HG02938 (cell line): ENCODE measurements around the gene RPS6KA5.

Experiments used
- ATAC-seq: cut with Tn5 transposase; IDR thresholded peaks from one replicate; pipeline ENCODE4 v1.9.1; 2021; ENCODE audit warnings: mild to moderate bottlenecking, moderate library complexity; ENCODE audit not compliant: unreplicated experiment

Gene RPS6KA5

GRCh38 chr14:90812109-90812508 lies 248.3 kb downstream of the RPS6KA5 start:
- ATAC-seq, result no peak

- no peak for ATAC-seq
Measured at GRCh38 chr14:90811641-90812040, 248.8 kb downstream of the RPS6KA5 start.

- no peak for ATAC-seq
Measured at GRCh38 chr14:90810806-90811205, 249.6 kb downstream of the RPS6KA5 start.

GRCh38 chr14:90809530-90810312 lies 250.7 kb downstream of the RPS6KA5 start:
- no peak for ATAC-seq

- no peak for ATAC-seq
Measured at GRCh38 chr14:90808759-90809529, 251.5 kb downstream of the RPS6KA5 start.

GRCh38 chr14:90807060-90807459 lies 253.4 kb downstream of the RPS6KA5 start:
- ATAC-seq, result no peak

- no peak for ATAC-seq
Measured at GRCh38 chr14:90805662-90806540, 254.5 kb downstream of the RPS6KA5 start.

GRCh38 chr14:90805084-90805391 lies 255.4 kb downstream of the RPS6KA5 start:
- ATAC-seq, result no peak

GRCh38 chr14:90804292-90805083 lies 256.0 kb downstream of the RPS6KA5 start:
- no peak for ATAC-seq

- ATAC-seq, result no peak
Measured at GRCh38 chr14:90803249-90803648, 257.2 kb downstream of the RPS6KA5 start.

- ATAC-seq, result no peak
Measured at GRCh38 chr14:90799420-90799819, 261.0 kb downstream of the RPS6KA5 start.

GRCh38 chr14:90797919-90798318 lies 262.5 kb downstream of the RPS6KA5 start:
- ATAC-seq, result no peak
